Chondrocyte (in vitro differentiated cells): ENCODE measurements around the gene EYS. TPM values are rescaled to one million over a fixed set of nuclear protein-coding genes. Genes with fewer than 3 reads are reported as not detected.
"Not testable (repeated sequence)": the region's sequence is repeated elsewhere in the genome, so short reads cannot be mapped to it uniquely, and the experiment has no call there.

Source experiments
- DNase-seq: peaks from one replicate; pipeline ENCODE4 v3.0.0; 2021; ENCODE audit warnings: mixed read lengths, low spot score
- H3K27ac Mint-ChIP-seq: one replicate; pipeline ENCODE4 v1.8.0; 2021; ENCODE audit warnings: mild to moderate bottlenecking, moderate library complexity, mixed read lengths; ENCODE audit not compliant: unreplicated experiment
- H3K27me3 Mint-ChIP-seq: 2 replicates; pipeline ENCODE4 v1.8.0; 2021; ENCODE audit warnings: low read depth, mixed read lengths
- H3K36me3 Mint-ChIP-seq: 2 replicates; pipeline ENCODE4 v1.8.0; 2021; ENCODE audit warnings: low read depth, mixed read lengths
- H3K4me1 Mint-ChIP-seq: 2 replicates; pipeline ENCODE4 v1.8.0; 2021; ENCODE audit warnings: low read depth, mild to moderate bottlenecking, mixed read lengths
- H3K4me3 Mint-ChIP-seq: one replicate; pipeline ENCODE4 v1.8.0; 2021; ENCODE audit warnings: mild to moderate bottlenecking, moderate library complexity, mixed read lengths; ENCODE audit not compliant: unreplicated experiment
- H3K9me3 Mint-ChIP-seq: 2 replicates; pipeline ENCODE4 v1.8.0; 2021; ENCODE audit warnings: low read depth, mixed read lengths
- total RNA-seq: library from RNA; stranded (reverse); gene quantifications from 3 replicates; pipeline ENCODE4 v1.2.1, GENCODE V29; 2021
- TF ChIP-seq, protein P1 (sequence below): fragments of 200-600 bp; sonication (generic); IDR thresholded peaks from 2 replicates; pipeline ENCODE4 v1.5.0; 2021; ENCODE audit warnings: antibody characterized with exemption, mild to moderate bottlenecking, moderate library complexity

EYS gene
- total RNA-seq, 1 donor from 2014 or later: not detected

DNA sequence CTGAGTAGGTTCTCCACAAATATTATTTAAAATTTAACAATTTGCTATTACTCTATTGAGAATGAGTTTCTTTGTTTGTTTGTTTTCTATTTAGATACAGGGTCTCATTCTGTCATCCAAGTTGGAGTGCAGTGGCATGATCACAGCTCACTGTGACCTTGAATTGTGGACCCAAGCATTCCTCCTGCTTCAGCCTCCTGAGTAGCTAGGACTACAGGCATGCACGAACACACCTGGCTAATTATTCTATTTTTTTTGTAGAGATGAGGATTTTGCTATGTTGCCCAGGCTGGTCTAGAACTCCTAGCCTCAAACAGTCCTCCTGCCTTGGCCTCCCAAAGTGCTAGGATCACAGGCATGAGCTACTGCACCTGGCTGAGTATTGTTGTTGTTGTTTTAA, 1949.2 kb downstream of the EYS start:
- Mint-ChIP-seq H3K4me3 (no peak overlapping the region), H3K27me3 (no peaks in the 10 kb centered on the region), H3K9me3 (peaks cover 20% of the 10 kb centered on the region), H3K36me3 (peaks cover 23% of the 10 kb centered on the region), H3K27ac (no peak overlapping the region), H3K4me1 (no peaks in the 10 kb centered on the region)
- no peak for DNase-seq
- TF ChIP-seq, protein P1, sequence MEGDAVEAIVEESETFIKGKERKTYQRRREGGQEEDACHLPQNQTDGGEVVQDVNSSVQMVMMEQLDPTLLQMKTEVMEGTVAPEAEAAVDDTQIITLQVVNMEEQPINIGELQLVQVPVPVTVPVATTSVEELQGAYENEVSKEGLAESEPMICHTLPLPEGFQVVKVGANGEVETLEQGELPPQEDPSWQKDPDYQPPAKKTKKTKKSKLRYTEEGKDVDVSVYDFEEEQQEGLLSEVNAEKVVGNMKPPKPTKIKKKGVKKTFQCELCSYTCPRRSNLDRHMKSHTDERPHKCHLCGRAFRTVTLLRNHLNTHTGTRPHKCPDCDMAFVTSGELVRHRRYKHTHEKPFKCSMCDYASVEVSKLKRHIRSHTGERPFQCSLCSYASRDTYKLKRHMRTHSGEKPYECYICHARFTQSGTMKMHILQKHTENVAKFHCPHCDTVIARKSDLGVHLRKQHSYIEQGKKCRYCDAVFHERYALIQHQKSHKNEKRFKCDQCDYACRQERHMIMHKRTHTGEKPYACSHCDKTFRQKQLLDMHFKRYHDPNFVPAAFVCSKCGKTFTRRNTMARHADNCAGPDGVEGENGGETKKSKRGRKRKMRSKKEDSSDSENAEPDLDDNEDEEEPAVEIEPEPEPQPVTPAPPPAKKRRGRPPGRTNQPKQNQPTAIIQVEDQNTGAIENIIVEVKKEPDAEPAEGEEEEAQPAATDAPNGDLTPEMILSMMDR: no peak

DNA sequence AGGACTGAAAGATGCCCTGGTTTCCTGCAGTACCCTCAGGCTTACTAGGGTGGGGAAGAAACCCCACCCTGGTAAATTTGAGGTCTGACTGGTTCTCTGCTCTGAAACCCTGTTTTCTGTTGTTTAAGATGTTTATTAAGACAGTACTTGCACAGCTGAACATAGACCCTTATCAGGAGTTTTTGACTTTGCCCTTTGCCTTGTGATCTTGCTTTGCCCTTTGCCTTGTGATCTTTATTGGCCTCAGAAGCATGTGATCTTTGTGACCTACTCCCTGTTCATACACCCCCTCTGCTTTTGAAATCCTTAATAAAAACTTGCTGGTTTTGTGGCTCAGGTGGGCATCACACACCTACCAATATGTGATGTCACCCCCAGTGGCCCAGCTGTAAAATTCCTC, 1949.8 kb downstream of the EYS start:
- DNase-seq, H3K4me3 Mint-ChIP-seq, H3K4me1 Mint-ChIP-seq, H3K27ac Mint-ChIP-seq, H3K27me3 Mint-ChIP-seq: not testable (repeated sequence)
- peaks cover 20% of the 10 kb centered on the region for H3K9me3 Mint-ChIP-seq
- peaks cover 25% of the 10 kb centered on the region for H3K36me3 Mint-ChIP-seq

DNA sequence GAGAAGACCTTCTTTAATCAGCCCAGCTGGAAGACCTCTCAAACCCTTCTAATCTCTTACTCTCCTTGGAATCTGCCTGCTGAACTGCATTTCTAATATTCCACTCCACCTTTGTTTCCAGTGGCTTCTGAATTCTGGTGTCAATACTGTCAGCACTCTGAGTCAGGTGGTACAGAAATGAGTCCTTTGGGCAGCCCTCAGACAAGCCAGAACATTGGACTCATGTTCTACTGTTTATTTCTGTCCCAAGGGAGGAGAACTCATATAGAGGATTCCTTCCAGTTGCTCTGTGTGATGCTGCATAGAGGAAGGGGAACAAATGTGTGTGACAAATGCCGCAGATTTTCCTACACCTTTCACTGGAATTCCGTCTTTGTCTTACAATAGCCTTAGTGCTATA, 1956.6 kb downstream of the EYS start:
- H3K9me3 Mint-ChIP-seq: peaks cover 18% of the 10 kb centered on the region
- H3K4me3 Mint-ChIP-seq: no peak overlapping the region
- H3K36me3 Mint-ChIP-seq: peaks cover 30% of the 10 kb centered on the region
- no peak overlapping the region for H3K27ac Mint-ChIP-seq
- TF ChIP-seq, protein P1: no peak
- DNase-seq: no peak
- peaks cover 3% of the 10 kb centered on the region for H3K4me1 Mint-ChIP-seq
- H3K27me3 Mint-ChIP-seq: no peaks in the 10 kb centered on the region

DNA sequence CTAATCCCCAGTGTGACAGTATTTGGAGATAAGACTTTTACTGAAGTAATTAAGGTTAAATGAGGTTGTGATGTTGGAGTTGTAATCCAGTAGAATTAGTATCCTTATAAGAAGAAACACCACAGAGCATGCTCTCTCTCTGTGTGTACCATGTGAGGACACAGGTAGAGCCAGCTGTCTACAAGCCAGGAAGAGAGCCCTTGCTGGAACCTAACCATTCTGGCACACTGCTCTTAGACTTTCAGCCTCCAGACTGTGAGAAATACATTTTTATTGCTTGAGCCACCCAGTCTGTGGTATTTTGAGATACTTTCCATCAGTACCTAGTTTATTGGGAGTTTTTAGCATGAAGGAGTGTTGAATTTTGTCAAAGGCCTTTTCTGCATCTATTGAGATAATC, 1961.2 kb downstream of the EYS start:
- Mint-ChIP-seq H3K27ac (no peak overlapping the region), H3K4me3 (no peak overlapping the region), H3K36me3 (peaks cover 22% of the 10 kb centered on the region), H3K9me3 (peaks cover 18% of the 10 kb centered on the region), H3K4me1 (peaks cover 6% of the 10 kb centered on the region), H3K27me3 (no peaks in the 10 kb centered on the region)
- TF ChIP-seq, protein P1: no peak
- DNase-seq: no peak

DNA sequence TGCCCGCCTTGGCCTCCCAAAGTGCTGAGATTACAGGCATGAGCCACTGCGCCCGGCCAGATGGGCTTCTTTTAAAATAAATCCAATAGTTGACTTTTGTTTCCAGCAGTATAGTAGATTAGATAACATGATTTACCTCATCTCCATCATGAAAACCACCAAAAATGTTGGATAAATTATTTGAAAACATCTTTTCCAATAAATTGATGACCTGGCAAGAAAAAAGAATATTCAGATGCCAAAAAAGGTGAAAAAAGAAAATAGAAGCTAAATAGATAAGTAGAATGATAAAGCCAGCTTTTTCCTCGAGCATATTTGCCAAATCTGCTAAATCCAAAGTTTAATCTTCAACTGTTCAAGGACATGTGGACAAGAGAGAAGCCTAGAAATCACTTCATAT, 1962.2 kb downstream of the EYS start:
- Mint-ChIP-seq H3K4me3 (no peak overlapping the region), H3K27ac (no peak overlapping the region), H3K9me3 (peaks cover 21% of the 10 kb centered on the region), H3K36me3 (peaks cover 21% of the 10 kb centered on the region), H3K27me3 (no peaks in the 10 kb centered on the region), H3K4me1 (peaks cover 14% of the 10 kb centered on the region)
- DNase-seq: no peak
- TF ChIP-seq, protein P1: no peak

DNA sequence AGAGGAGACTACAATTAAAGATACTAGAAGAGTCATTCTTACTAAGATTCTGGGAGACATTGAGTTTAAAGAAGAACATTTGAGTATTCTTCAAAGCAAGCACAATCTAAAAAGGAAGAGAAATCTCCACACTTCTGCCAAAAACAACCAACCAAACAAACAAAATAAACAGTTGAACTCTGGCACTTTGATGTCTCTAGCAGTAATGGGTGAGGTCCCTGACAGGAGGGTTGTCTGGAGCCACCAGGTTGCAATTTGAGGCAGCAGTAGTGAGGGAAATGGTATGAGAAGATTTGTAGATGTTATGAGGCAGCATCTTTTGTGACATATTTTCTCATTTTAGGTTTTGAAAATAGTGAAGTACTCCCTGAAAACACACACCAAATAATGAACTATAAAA, 1963.3 kb downstream of the EYS start:
- Mint-ChIP-seq H3K4me1 (peaks cover 10% of the 10 kb centered on the region), H3K36me3 (peaks cover 21% of the 10 kb centered on the region), H3K4me3 (no peak overlapping the region), H3K27ac (no peak overlapping the region), H3K9me3 (peaks cover 21% of the 10 kb centered on the region), H3K27me3 (no peaks in the 10 kb centered on the region)
- TF ChIP-seq, protein P1: no peak
- DNase-seq: no peak
